Upper lobe of left lung (tissue), 4 donors: ENCODE measurements around the gene HS3ST2.

Source experiments
- CTCF ChIP-seq, 6 experiments: fragments of 450-650 bp in 4 of 6; fragments of 200-600 bp in 2 of 6; sonication (generic) in 2 of 6; IDR thresholded peaks; one replicate each; pipeline ENCODE4 v1.5.1; 2016 to 2019; ENCODE audit warnings: antibody characterized with exemption in 6 of 6
- POLR2A ChIP-seq, 4 donors: fragments of 450-650 bp; IDR thresholded peaks; one replicate each; pipeline ENCODE4 v1.5.1; 2016 to 2017; ENCODE audit warnings: antibody characterized with exemption in 4 of 4, mild to moderate bottlenecking in 2 of 4

DNA sequence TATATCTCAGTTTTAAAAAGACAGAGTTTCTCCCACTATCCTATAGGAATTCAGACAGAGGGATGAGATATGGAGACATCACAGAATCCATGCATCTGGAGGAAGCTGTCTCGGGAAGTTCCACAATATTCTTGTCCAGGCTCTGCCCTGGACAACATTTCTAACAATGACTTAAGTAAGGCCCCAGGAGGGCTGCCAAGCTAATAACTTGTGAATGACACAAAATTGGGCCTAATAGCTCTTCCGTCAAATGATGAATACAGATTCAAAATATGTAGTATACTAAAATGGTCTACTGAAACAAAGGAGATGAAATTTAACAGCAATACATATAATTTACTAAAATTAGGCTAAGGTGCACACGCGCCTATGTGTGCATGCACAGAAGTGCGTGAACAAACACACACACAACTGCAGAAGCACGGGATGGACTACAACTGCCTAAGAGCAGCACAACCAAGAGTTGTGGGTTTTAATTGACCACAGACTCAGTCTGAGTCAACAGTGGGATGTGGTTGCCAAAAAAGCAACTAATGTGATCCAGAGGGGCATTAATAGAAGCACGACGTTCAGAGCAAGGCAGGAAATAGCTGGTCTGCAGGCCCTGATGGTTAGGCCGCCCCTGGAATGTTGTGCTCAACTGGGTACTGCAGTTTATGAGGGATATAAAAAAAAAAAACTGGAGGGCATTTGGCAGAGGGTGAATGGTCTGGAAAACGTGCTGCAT lies 26.3 kb upstream of the HS3ST2 start:
- TF ChIP-seq CTCF (IDR thresholded peaks at IDR 0.05) (no peak), POLR2A (IDR thresholded peaks at IDR 0.05) (no peak)
